PC-9 (cell line): ENCODE results near the gene KXD1. TPM values are rescaled to one million over a fixed set of nuclear protein-coding genes. Genes with fewer than 3 reads are reported as not detected.
"Not testable (repeated sequence)": the region's sequence is repeated elsewhere in the genome, so short reads cannot be mapped to it uniquely, and the experiment has no call there.

ENCODE experiments used
- BruUV-seq: library from RNA; stranded (reverse); fragments of 400-500 nt; replicated peaks from 2 replicates; lab custom pipeline; 2021; lab: Mats Ljungman, UMichigan
- CTCF ChIA-PET: fragments of 300-600 bp; sonication (Branson Sonifier 250); formaldehyde crosslinking; loops from one replicate; lab custom pipeline; 2022; ENCODE audit warnings: antibody characterized with exemption; lab: Charles Lee
- POLR2A ChIA-PET: fragments of 300-600 bp; sonication (Branson Sonifier 250); formaldehyde crosslinking; loops from one replicate; lab custom pipeline; 2022; ENCODE audit warnings: antibody characterized with exemption; ENCODE audit not compliant: unreplicated experiment; lab: Charles Lee
- DNase-seq, 2 experiments: peaks; one replicate each; pipeline versions ENCODE4 v3.0.0 to v3.0.0-alpha.2; 2015 to 2022; ENCODE audit warnings: mixed read lengths in 1 of 2
- H2AFZ ChIP-seq: fragments of 200-600 bp; sonication (generic); 2 replicates; pipeline ENCODE4 v1.8.1; 2017; ENCODE audit warnings: antibody characterized with exemption
- H3F3A ChIP-seq: fragments of 200-600 bp; sonication (generic); 2 replicates; pipeline ENCODE4 v1.8.1; 2017; ENCODE audit warnings: antibody characterized with exemption, mild to moderate bottlenecking, low read depth; ENCODE audit not compliant: insufficient read depth
- H3K27ac ChIP-seq: fragments of 200-600 bp; sonication (generic); 2 replicates; pipeline ENCODE4 v1.6.1; 2016; ENCODE audit warnings: mixed run types
- H3K27me3 ChIP-seq: fragments of 200-600 bp; sonication (generic); 2 replicates; pipeline ENCODE4 v1.6.1; 2016; ENCODE audit warnings: low read depth, mixed run types; ENCODE audit not compliant: insufficient read depth
- H3K36me3 ChIP-seq: fragments of 200-600 bp; sonication (generic); 2 replicates; pipeline ENCODE4 v1.6.1; 2016; ENCODE audit warnings: low read depth, mixed run types
- H3K4me1 ChIP-seq: fragments of 200-600 bp; sonication (generic); replicated peaks from 2 replicates; pipeline ENCODE4 v1.6.1; 2016; ENCODE audit warnings: mixed run types; ENCODE audit not compliant: insufficient read depth
- H3K4me2 ChIP-seq: fragments of 200-600 bp; sonication (generic); 2 replicates; pipeline ENCODE4 v1.6.1; 2017; ENCODE audit warnings: mixed run types
- H3K4me3 ChIP-seq: fragments of 200-600 bp; sonication (generic); 2 replicates; pipeline ENCODE4 v1.6.1; 2016; ENCODE audit warnings: mixed run types
- H3K79me2 ChIP-seq: fragments of 200-600 bp; sonication (generic); 2 replicates; pipeline ENCODE4 v1.6.1; 2017; ENCODE audit warnings: low read depth, mixed run types
- H3K9me2 ChIP-seq: fragments of 200-600 bp; sonication (generic); 2 replicates; pipeline ENCODE4 v1.8.1; 2017; ENCODE audit warnings: mild to moderate bottlenecking; ENCODE audit not compliant: insufficient read depth
- H3K9me3 ChIP-seq: fragments of 200-600 bp; sonication (generic); 2 replicates; pipeline ENCODE4 v1.8.1; 2016; ENCODE audit warnings: low read depth; ENCODE audit not compliant: insufficient read depth
- H4K20me1 ChIP-seq: fragments of 200-600 bp; sonication (generic); 2 replicates; pipeline ENCODE4 v1.8.1; 2017; ENCODE audit not compliant: insufficient read depth
- CTCF ChIP-seq: fragments of 200-600 bp; sonication (generic); conservative IDR thresholded peaks from 2 replicates; pipeline ENCODE4 v1.6.1; 2017; ENCODE audit warnings: mixed run types, antibody characterized with exemption, mild to moderate bottlenecking, moderate library complexity
- EZH2 ChIP-seq: fragments of 200-600 bp; sonication (generic); IDR thresholded peaks from 2 replicates; pipeline ENCODE4 v1.8.0; 2017; ENCODE audit warnings: antibody characterized with exemption, low read depth
- intact Hi-C: fragments of 100-400 bp; cut with micrococcal nuclease; formaldehyde crosslinking; loops from one replicate; pipeline ENCODE4 v1.10.0; 2022; ENCODE audit not compliant: unreplicated experiment
- total RNA-seq: library from RNA; stranded (reverse); gene quantifications from 2 replicates; pipeline ENCODE4 v1.2.3, GENCODE V29; 2021

Gene KXD1
- total RNA-seq, 1 experiment from 2014 or later, result 101 TPM

GRCh38 chr19:18596752-18597157 lies 39.1 kb downstream of the KXD1 start:
- H3K4me1 ChIP-seq, result peaks cover 7% of the 10 kb centered on the region; the same call in 1 of the 2 replicates
- H3F3A ChIP-seq, result peaks cover 38% of the 10 kb centered on the region; the same call in 1 of the 2 replicates
- no peaks in the 10 kb centered on the region for H4K20me1 ChIP-seq
- no peaks in the 10 kb centered on the region for H3K27me3 ChIP-seq
- no peaks in the 10 kb centered on the region for H3K36me3 ChIP-seq
- H2AFZ ChIP-seq, result no peak overlapping the region
- no peak for DNase-seq
- no peak overlapping the region for H3K4me2 ChIP-seq
- POLR2A ChIA-PET, result no interaction called here
- no peaks in the 10 kb centered on the region for H3K9me2 ChIP-seq
- TF ChIP-seq EZH2, result no peak
- no peak for TF ChIP-seq CTCF
- H3K27ac ChIP-seq, result no peak overlapping the region
- BruUV-seq, result no TSS peak
- CTCF ChIA-PET, result no interaction called here
- no peak overlapping the region for H3K4me3 ChIP-seq
- intact Hi-C loops, result no loop called here
- H3K79me2 ChIP-seq, result no peaks in the 10 kb centered on the region
- H3K9me3 ChIP-seq, result no peaks in the 10 kb centered on the region

DNA sequence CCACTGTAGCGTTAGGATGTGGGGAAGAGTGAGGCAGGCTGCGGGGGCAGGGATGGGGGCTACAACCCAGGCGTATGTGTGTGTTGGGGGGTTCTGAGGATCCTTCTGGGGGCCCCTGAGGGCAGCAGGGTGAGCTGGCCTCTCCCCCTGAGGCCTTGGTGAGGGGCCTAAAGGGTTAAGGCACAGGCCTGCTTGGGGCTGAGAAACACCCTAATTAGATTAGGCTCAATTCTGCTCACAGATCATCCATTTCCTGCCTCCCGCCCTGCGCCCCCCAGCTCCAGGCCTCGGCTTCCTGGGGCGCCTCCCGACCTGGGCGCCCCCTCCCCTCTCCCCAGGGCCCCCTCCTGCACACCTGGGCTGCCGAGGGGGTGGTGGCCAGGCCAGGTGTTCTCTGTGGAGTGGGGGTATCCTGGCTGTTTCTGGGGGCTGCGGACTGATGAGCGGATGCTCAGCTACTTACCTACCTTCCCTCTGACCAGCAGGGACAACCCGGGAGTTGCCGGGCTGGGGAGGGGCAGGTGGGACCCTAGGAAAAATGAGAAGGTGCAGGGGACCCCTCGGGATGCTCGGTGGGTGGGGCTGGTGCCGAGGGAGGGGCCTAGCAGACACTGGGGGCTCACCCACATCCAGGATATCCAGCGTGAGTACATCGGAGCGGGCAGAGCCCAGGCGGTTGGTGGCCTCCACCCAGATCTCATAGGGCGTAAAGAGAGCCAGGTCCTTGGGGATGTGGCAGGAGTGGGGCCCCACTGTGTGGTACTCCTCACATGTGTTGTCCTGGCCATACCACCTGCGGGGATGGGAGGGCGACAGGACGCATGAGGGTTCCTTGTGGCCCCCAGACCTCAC lies 40.4 kb downstream of the KXD1 start:
- H3K9me3 ChIP-seq, result no peaks in the 10 kb centered on the region

GRCh38 chr19:18599485-18599884 lies 41.8 kb downstream of the KXD1 start:
- Histone ChIP-seq H3K36me3 (no peaks in the 10 kb centered on the region), H3K9me2 (no peaks in the 10 kb centered on the region), H4K20me1 (no peaks in the 10 kb centered on the region), H3K79me2 (no peaks in the 10 kb centered on the region), H3K27ac (no peak overlapping the region), H3K4me3 (no peak overlapping the region), H3F3A (peaks cover 36% of the 10 kb centered on the region; the same call in 1 of the 2 replicates), H3K4me2 (no peak overlapping the region), H2AFZ (no peak overlapping the region), H3K27me3 (no peaks in the 10 kb centered on the region), H3K4me1 (peaks cover 4% of the 10 kb centered on the region; the same call in 1 of the 2 replicates), H3K9me3 (no peaks in the 10 kb centered on the region)
- DNase-seq, result no peak
- CTCF ChIA-PET, result no interaction called here
- BruUV-seq, result no TSS peak
- POLR2A ChIA-PET, result no interaction called here
- TF ChIP-seq EZH2 (no peak), CTCF (no peak)
- intact Hi-C loops, result no loop called here

More for the DNA sequence above, 40.4 kb downstream of the KXD1 start:
- Histone ChIP-seq H2AFZ (no peak overlapping the region), H3K36me3 (no peaks in the 10 kb centered on the region), H3K4me2 (no peak overlapping the region), H3F3A (peaks cover 33% of the 10 kb centered on the region; the same call in 1 of the 2 replicates), H4K20me1 (no peaks in the 10 kb centered on the region), H3K4me3 (no peak overlapping the region), H3K79me2 (no peaks in the 10 kb centered on the region), H3K27me3 (no peaks in the 10 kb centered on the region), H3K27ac (no peak overlapping the region), H3K4me1 (peaks cover 7% of the 10 kb centered on the region; the same call in 1 of the 2 replicates), H3K9me2 (no peaks in the 10 kb centered on the region)
- no peak for TF ChIP-seq EZH2
- TF ChIP-seq CTCF, result no peak
- intact Hi-C loops, result no loop called here
- CTCF ChIA-PET, result no interaction called here
- no peak for DNase-seq
- BruUV-seq, result no TSS peak
- POLR2A ChIA-PET, result no interaction called here

GRCh38 chr19:18600692-18601397 lies 43.2 kb downstream of the KXD1 start:
- H3K79me2 ChIP-seq, H3K36me3 ChIP-seq, DNase-seq, CTCF ChIA-PET, H3K9me2 ChIP-seq, H3K4me1 ChIP-seq, BruUV-seq, POLR2A ChIA-PET, H3K27ac ChIP-seq, H3K9me3 ChIP-seq, H4K20me1 ChIP-seq, H2AFZ ChIP-seq, H3K4me3 ChIP-seq, H3K4me2 ChIP-seq: not testable (repeated sequence)
- intact Hi-C loops, result loop anchor here (10.0 kb wide), 1 partner anchor 164 kb away; no protein-coding TSS in a partner anchor
- Histone ChIP-seq H3F3A (peaks cover 43% of the 10 kb centered on the region; the same call in 1 of the 2 replicates), H3K27me3 (peaks cover 13% of the 10 kb centered on the region; the same call in 1 of the 2 replicates)
